GM21360 (cell line): ENCODE data around the gene GDPD1.
"Not testable (repeated sequence)": the region's sequence is repeated elsewhere in the genome, so short reads cannot be mapped to it uniquely, and the experiment has no call there.

Source experiments
- ATAC-seq: cut with Tn5 transposase; IDR thresholded peaks from one replicate; pipeline ENCODE4 v1.9.1; 2021; ENCODE audit warnings: mild to moderate bottlenecking, moderate library complexity; ENCODE audit not compliant: unreplicated experiment

GDPD1 gene

GRCh38 chr17:59311051-59311468 lies 90.7 kb downstream of the GDPD1 start:
- peak; percentile 46 for ATAC-seq

DNA sequence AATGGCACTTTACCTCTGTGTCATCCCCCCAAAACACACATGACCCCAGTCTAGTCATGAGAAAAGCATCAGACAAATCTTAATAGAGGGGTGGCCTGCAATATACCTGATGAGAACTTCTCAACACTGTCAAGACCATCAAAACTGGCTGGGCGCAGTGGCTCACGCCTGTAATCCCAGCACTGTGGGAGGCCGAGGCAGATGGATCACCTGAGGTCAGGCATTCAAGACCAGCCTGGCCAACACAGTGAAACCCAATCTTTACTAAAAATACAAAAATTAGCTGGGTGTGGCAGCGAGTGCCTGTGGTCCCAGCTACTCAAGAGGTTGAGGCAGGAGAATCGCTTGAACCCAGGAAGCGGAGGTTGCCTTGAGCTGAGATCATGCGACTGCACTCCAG lies 91.2 kb downstream of the GDPD1 start:
- ATAC-seq, result not testable (repeated sequence)

GRCh38 chr17:59315866-59316265 lies 95.6 kb downstream of the GDPD1 start:
- no peak for ATAC-seq
